Measurements from ENCODE around the gene SYT17. TPM values are rescaled to one million over a fixed set of nuclear protein-coding genes. Genes with fewer than 3 reads are reported as not detected.

The SYT17 gene
- polyA plus RNA-seq, 3 donors = 0.81 to 4.9 (median 1.1) TPM

DNA sequence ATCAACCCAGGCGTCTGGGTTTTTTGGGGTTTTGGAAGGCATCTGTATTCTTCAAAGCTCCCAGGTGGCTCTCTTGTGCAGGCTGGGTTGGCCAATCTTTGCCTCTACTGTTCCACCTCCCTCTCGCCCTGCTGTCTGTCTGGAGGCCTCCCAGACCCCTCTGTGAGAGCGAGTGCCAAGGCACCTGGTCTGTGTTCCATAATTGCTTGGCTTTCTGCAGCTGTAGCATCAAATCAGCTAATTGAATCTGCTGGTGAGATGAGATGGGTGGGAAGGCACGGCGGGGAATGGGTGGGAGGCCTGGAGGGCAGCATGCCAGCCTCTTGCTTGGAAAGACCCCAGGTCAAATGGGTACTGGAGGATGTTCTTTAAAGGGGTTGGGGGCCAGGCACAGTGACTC lies 64.9 kb downstream of the SYT17 start:
- H3K4me1 Mint-ChIP-seq = no peaks in the 10 kb centered on the region
- Histone ChIP-seq H3K4me2 (replicated peaks; ENCODE audit: extremely low read depth, low read length, poor library complexity, severe bottlenecking) (no peak overlapping the region), H3K4me1 (ENCODE audit: control insufficient read depth in 1 of 2, insufficient read depth in 2 of 2, low read length in 2 of 2) (no peaks in the 10 kb centered on the region), H4K20me1 (ENCODE audit: insufficient read depth, low read length) (no peaks in the 10 kb centered on the region), H3K27me3 (ENCODE audit: control insufficient read depth in 2 of 2, insufficient read depth in 2 of 2, low read length in 2 of 2) (no peaks in the 10 kb centered on the region), H3K27ac (ENCODE audit: low read depth in 1 of 2, low read length in 2 of 2) (no peak overlapping the region), H3K9ac (ENCODE audit: insufficient read depth, low read length, poor library complexity, severe bottlenecking) (no peak overlapping the region), H3K4me3 (replicated peaks in 1 of 3; ENCODE audit: low read depth in 2 of 3, low read length in 3 of 3) (no peak overlapping the region), H3K9me3 (replicated peaks in 1 of 2; ENCODE audit: control insufficient read depth in 1 of 2, insufficient read depth in 1 of 2, low read length in 2 of 2) (peaks cover 29 to 33% of the 10 kb centered on the region in 2 donors), H3K79me2 (ENCODE audit: insufficient read depth, low read length) (no peaks in the 10 kb centered on the region), H2AFZ (ENCODE audit: insufficient read depth, low read depth, low read length, poor library complexity, severe bottlenecking) (no peak overlapping the region), H3K36me3 (replicated peaks in 1 of 2; ENCODE audit: control insufficient read depth in 1 of 2, insufficient read depth in 2 of 2, low read length in 2 of 2) (no peaks in the 10 kb centered on the region)
- intact Hi-C loops (cut with micrococcal nuclease) = no loop called here
- H3K4me3 Mint-ChIP-seq = no peak overlapping the region
- H3K36me3 Mint-ChIP-seq = no peaks in the 10 kb centered on the region
- H3K27me3 Mint-ChIP-seq (ENCODE audit: low read depth in 3 of 3) = peaks cover 1 to 6% (median 2%) of the 10 kb centered on the region in 3 donors
- 90% methylated on average over 5 of the region's 5 CpGs for WGBS (ENCODE audit: insufficient coverage)
- no peak for DNase-seq
- peaks cover 9 to 33% (median 18%) of the 10 kb centered on the region in 7 donors for H3K9me3 Mint-ChIP-seq
- H3K27ac Mint-ChIP-seq = no peak overlapping the region
- TF ChIP-seq CTCF (IDR thresholded peaks at IDR 0.05) = no peak

DNA sequence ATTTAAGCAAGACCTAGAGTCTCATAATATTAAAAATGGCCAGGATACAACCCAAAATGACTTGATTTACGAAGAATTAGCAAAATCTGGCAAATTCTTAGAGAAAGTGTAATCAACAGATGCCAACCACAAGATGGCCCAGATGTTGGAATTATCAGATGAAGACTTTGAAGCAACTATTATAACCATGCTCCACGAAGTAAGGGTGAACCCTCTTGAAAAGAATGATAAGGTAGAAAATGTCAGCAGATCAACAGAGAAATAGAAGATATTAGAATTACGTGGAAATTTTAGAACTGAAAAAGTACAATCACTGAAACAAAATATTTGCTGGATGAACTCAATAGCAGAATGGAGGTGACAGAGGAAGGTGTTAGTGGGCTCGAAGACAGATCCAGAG lies 67.4 kb downstream of the SYT17 start:
- Histone ChIP-seq H3K9me3 (replicated peaks in 1 of 2; ENCODE audit: control insufficient read depth in 1 of 2, insufficient read depth in 1 of 2, low read length in 2 of 2) (peaks cover 41 to 58% of the 10 kb centered on the region in 2 donors), H3K27me3 (ENCODE audit: control insufficient read depth in 2 of 2, insufficient read depth in 2 of 2, low read length in 2 of 2) (no peaks in the 10 kb centered on the region), H3K9ac (ENCODE audit: insufficient read depth, low read length, poor library complexity, severe bottlenecking) (no peak overlapping the region), H4K20me1 (ENCODE audit: insufficient read depth, low read length) (no peaks in the 10 kb centered on the region), H3K79me2 (ENCODE audit: insufficient read depth, low read length) (no peaks in the 10 kb centered on the region), H3K4me1 (ENCODE audit: control insufficient read depth in 1 of 2, insufficient read depth in 2 of 2, low read length in 2 of 2) (no peaks in the 10 kb centered on the region), H3K27ac (ENCODE audit: low read depth in 1 of 2, low read length in 2 of 2) (no peak overlapping the region), H3K36me3 (replicated peaks in 1 of 2; ENCODE audit: control insufficient read depth in 1 of 2, insufficient read depth in 2 of 2, low read length in 2 of 2) (no peaks in the 10 kb centered on the region), H2AFZ (ENCODE audit: insufficient read depth, low read depth, low read length, poor library complexity, severe bottlenecking) (no peak overlapping the region), H3K4me3 (replicated peaks in 1 of 3; ENCODE audit: low read depth in 2 of 3, low read length in 3 of 3) (no peak overlapping the region), H3K4me2 (replicated peaks; ENCODE audit: extremely low read depth, low read length, poor library complexity, severe bottlenecking) (no peak overlapping the region)
- Mint-ChIP-seq H3K9me3 (peaks cover 15 to 55% (median 32%) of the 10 kb centered on the region in 7 donors), H3K4me1 (no peaks in the 10 kb centered on the region), H3K27me3 (ENCODE audit: low read depth in 3 of 3) (peaks cover 0 to 3% (median 1%) of the 10 kb centered on the region in 3 donors), H3K4me3 (no peak overlapping the region), H3K36me3 (no peaks in the 10 kb centered on the region), H3K27ac (no peak overlapping the region)
- no peak for TF ChIP-seq CTCF (IDR thresholded peaks at IDR 0.05)
- 90% methylated on average over 2 of the region's 4 CpGs for WGBS (ENCODE audit: insufficient coverage)
- DNase-seq = no peak
- intact Hi-C loops (cut with micrococcal nuclease) = no loop called here
